ENCODE results near the gene HOXA3. TPM values are rescaled to one million over a fixed set of nuclear protein-coding genes. Genes with fewer than 3 reads are reported as not detected.

HOXA3 gene
- total and polyA plus RNA-seq, 2 of the 13 experiments (the other 11 are each of a cell fraction or from before 2014, with no cell fraction given): 2.9 to 4.6 TPM

- TF ChIP-seq YY1 (IDR thresholded peaks at IDR 0.05; ENCODE audit: insufficient read depth, insufficient replicate concordance, low read depth, low read length) (peak; percentile 89), HIC2 (CRISPR knock-in tag; IDR thresholded peaks at IDR 0.05; ENCODE audit: low read depth) (no peak), RARG (CRISPR knock-in tag; IDR thresholded peaks at IDR 0.05; ENCODE audit: low read depth) (no peak), SIX1 (CRISPR knock-in tag; IDR thresholded peaks at IDR 0.05; ENCODE audit: borderline replicate concordance) (peak; percentile 42; the same call in 1 of the 2 replicates), SMARCE1 (IDR thresholded peaks at IDR 0.05; ENCODE audit: borderline replicate concordance) (no peak), RBM39 (IDR thresholded peaks at IDR 0.05; ENCODE audit: low read depth, low read length, poor library complexity, severe bottlenecking) (no peak), MIXL1 (CRISPR knock-in tag; IDR thresholded peaks at IDR 0.05) (no peak), ETV5 (CRISPR knock-in tag; IDR thresholded peaks at IDR 0.05; ENCODE audit: borderline replicate concordance) (peak; percentile 60), ZSCAN22 (CRISPR knock-in tag; IDR thresholded peaks at IDR 0.05) (0 out of 2 replicates have a peak, but pooled peaks have one; percentile 6), JUND (CRISPR knock-in tag; IDR thresholded peaks at IDR 0.05) (0 out of 2 replicates have a peak, but pooled peaks have one; percentile 29), ZNF543 (CRISPR knock-in tag; IDR thresholded peaks at IDR 0.05) (peak; percentile 86), HOXA3 (CRISPR knock-in tag; IDR thresholded peaks at IDR 0.05) (peak; percentile 13; the same call in 1 of the 2 replicates), ZNF75D (CRISPR knock-in tag; IDR thresholded peaks at IDR 0.05; ENCODE audit: borderline replicate concordance) (no peak), TFDP2 (CRISPR knock-in tag; IDR thresholded peaks at IDR 0.05) (peak; percentile 47; the same call in 1 of the 2 replicates), PPARG (CRISPR knock-in tag; conservative IDR thresholded peaks at IDR 0.05) (peak; percentile 43; the same call in 1 of the 2 replicates), ZNF577 (CRISPR knock-in tag; IDR thresholded peaks at IDR 0.05; ENCODE audit: borderline replicate concordance, low read depth) (no peak), DRAP1 (CRISPR knock-in tag; IDR thresholded peaks at IDR 0.05) (peak; percentile 86), MZF1 (CRISPR knock-in tag; IDR thresholded peaks at IDR 0.05; ENCODE audit: borderline replicate concordance) (no peak), REST (IDR thresholded peaks at IDR 0.05; ENCODE audit: borderline replicate concordance in 1 of 2, low read depth in 1 of 2, low read length in 2 of 2) (peak in 1 of 2 experiments; percentile 61; a peak in 1 of 4 replicates), YEATS4 (CRISPR knock-in tag; IDR thresholded peaks at IDR 0.05; ENCODE audit: borderline replicate concordance) (peak; percentile 65; the same call in 1 of the 2 replicates), ZC3H13 (CRISPR knock-in tag; IDR thresholded peaks at IDR 0.05) (no peak), ZNF430 (CRISPR knock-in tag; IDR thresholded peaks at IDR 0.05) (peak; percentile 91; the same call in 1 of the 2 replicates)
Observed at GRCh38 chr7:27122077-27122910, 30.1 kb downstream of the HOXA3 start (continued).

Measured in HepG2 (cell line).